GM18907 (cell line): ENCODE measurements around the gene NPIPB2.
"Not testable (repeated sequence)": the region's sequence is repeated elsewhere in the genome, so short reads cannot be mapped to it uniquely, and the experiment has no call there.

ENCODE experiments used
- ATAC-seq: cut with Tn5 transposase; IDR thresholded peaks from one replicate; pipeline ENCODE4 v1.9.1; 2021; ENCODE audit warnings: mild to moderate bottlenecking, moderate library complexity; ENCODE audit not compliant: unreplicated experiment

The NPIPB2 gene

GRCh38 chr16:11941945-11942344 is at the start of gene NPIPB2:
Gene NPIPB2 (minus strand): TSS chr16:11942045. CDS start chr16:11942045, 0 bp downstream.
- ATAC-seq: not testable (repeated sequence)

- ATAC-seq: peak; percentile 64
Observed at GRCh38 chr16:11990702-11991390, 49.0 kb upstream of the NPIPB2 start.

GRCh38 chr16:11988258-11988978 is 46.6 kb upstream of the NPIPB2 start:
- ATAC-seq: no peak

GRCh38 chr16:11986521-11987057 is 44.7 kb upstream of the NPIPB2 start:
- ATAC-seq: no peak

- no peak for ATAC-seq
Observed at GRCh38 chr16:11985250-11985649, 43.4 kb upstream of the NPIPB2 start.

GRCh38 chr16:11980136-11980844 is 38.4 kb upstream of the NPIPB2 start:
- ATAC-seq: no peak

GRCh38 chr16:11979013-11979672 is 37.3 kb upstream of the NPIPB2 start:
- ATAC-seq: no peak

- ATAC-seq: no peak
Observed at GRCh38 chr16:11978080-11978479, 36.2 kb upstream of the NPIPB2 start.

GRCh38 chr16:11977376-11978041 is 35.7 kb upstream of the NPIPB2 start:
- no peak for ATAC-seq

- ATAC-seq: peak; percentile 3
Observed at GRCh38 chr16:11976850-11977375, 35.1 kb upstream of the NPIPB2 start.

- no peak for ATAC-seq
Observed at GRCh38 chr16:11973070-11973469, 31.2 kb upstream of the NPIPB2 start.

- ATAC-seq: no peak
Observed at GRCh38 chr16:11972128-11972527, 30.3 kb upstream of the NPIPB2 start.

- ATAC-seq: not testable (repeated sequence)
Observed at GRCh38 chr16:11970292-11970691, 28.4 kb upstream of the NPIPB2 start.

GRCh38 chr16:11968577-11968976 is 26.7 kb upstream of the NPIPB2 start:
- no peak for ATAC-seq

- ATAC-seq: no peak
Observed at GRCh38 chr16:11967195-11967911, 25.5 kb upstream of the NPIPB2 start.

GRCh38 chr16:11966173-11966572 is 24.3 kb upstream of the NPIPB2 start:
- ATAC-seq: peak; percentile 32

- ATAC-seq: peak; percentile 81
Observed at GRCh38 chr16:11964761-11965551, 23.1 kb upstream of the NPIPB2 start, which contains the start of gene TNFRSF17. Gene TNFRSF17 (plus strand): TSS chr16:11965210. CDS start chr16:11965325, 115 bp downstream.

- ATAC-seq: no peak
Observed at GRCh38 chr16:11963706-11964105, 21.9 kb upstream of the NPIPB2 start.

GRCh38 chr16:11962978-11963377 is 21.1 kb upstream of the NPIPB2 start:
- ATAC-seq: not testable (repeated sequence)
